RWPE1 (cell line): ENCODE data around the gene CXCL13.

ENCODE experiments used
- CTCF ChIA-PET: fragments of 350-600 bp; sonication (Branson Sonifier 250); formaldehyde crosslinking; extraction: SDS; loops from one replicate; lab custom pipeline; 2021; lab: Yijun Ruan, JAX
- POLR2A ChIA-PET: fragments of 400-600 bp; formaldehyde crosslinking; extraction: SDS; loops from one replicate; lab custom pipeline; 2020; ENCODE audit warnings: antibody characterized with exemption; ENCODE audit not compliant: low non-redundant PET; lab: Yijun Ruan, JAX
- DNase-seq: peaks from one replicate; pipeline ENCODE4 v3.0.0; 2012; ENCODE audit warnings: low spot score
- H3K27ac ChIP-seq: fragments of 450-650 bp; 2 replicates; pipeline ENCODE4 v1.5.1; 2017
- CTCF ChIP-seq: fragments of 450-650 bp; conservative IDR thresholded peaks from 2 replicates; pipeline ENCODE4 v1.5.1; 2017; ENCODE audit warnings: low read depth, mild to moderate bottlenecking

Gene CXCL13

GRCh38 chr4:77599378-77599777 lies 6.2 kb upstream of the CXCL13 start:
- ChIA-PET POLR2A (interaction anchor here (0.5 kb wide), 1 partner anchor 209 kb away, joined by 3 read pairs; no protein-coding TSS in a partner anchor), CTCF (interaction anchor here (0.6 to 1.4 kb wide), 9 partner anchors 20 to 1426 kb away, joined by 3 to 5 read pairs (median 4); no protein-coding TSS in a partner anchor)
- TF ChIP-seq CTCF: peak; percentile 54; the same call in 1 of the 2 replicates
- peak; percentile 63 for DNase-seq
- H3K27ac ChIP-seq: no peak overlapping the region

- peak; percentile 61 for DNase-seq
- POLR2A ChIA-PET: no interaction called here
- peak; percentile 88 for TF ChIP-seq CTCF
- no peak overlapping the region for H3K27ac ChIP-seq
- CTCF ChIA-PET: interaction anchor here (0.6 to 2.7 kb wide), 26 partner anchors 8 to 1258 kb away, joined by 3 to 17 read pairs (median 3); no protein-coding TSS in a partner anchor
These were observed 4.8 kb upstream of the CXCL13 start for GRCh38 chr4:77600521-77601451.

GRCh38 chr4:77601614-77602187 lies 3.9 kb upstream of the CXCL13 start:
- CTCF ChIA-PET: interaction anchor here (0.7 to 2.7 kb wide), 12 partner anchors 17 to 361 kb away, joined by 3 to 17 read pairs (median 4); no protein-coding TSS in a partner anchor
- TF ChIP-seq CTCF: no peak
- DNase-seq: no peak
- H3K27ac ChIP-seq: no peak overlapping the region
- POLR2A ChIA-PET: no interaction called here

- POLR2A ChIA-PET: no interaction called here
- H3K27ac ChIP-seq: no peak overlapping the region
- CTCF ChIA-PET: interaction anchor here (1.1 kb wide), 1 partner anchor 76 kb away, joined by 4 read pairs; no protein-coding TSS in a partner anchor
- TF ChIP-seq CTCF: no peak
- no peak for DNase-seq
These were observed 7.6 kb downstream of the CXCL13 start for GRCh38 chr4:77613267-77613666.

GRCh38 chr4:77615153-77615552 lies 9.5 kb downstream of the CXCL13 start:
- POLR2A ChIA-PET: no interaction called here
- CTCF ChIA-PET: interaction anchor here (0.7 kb wide), 1 partner anchor 196 kb away, joined by 3 read pairs; no protein-coding TSS in a partner anchor
- no peak for DNase-seq
- no peak for TF ChIP-seq CTCF
- H3K27ac ChIP-seq: no peak overlapping the region

- ChIA-PET CTCF (interaction anchor here (0.7 to 0.8 kb wide), 2 partner anchors 16 to 965 kb away, joined by 3 read pairs; no protein-coding TSS in a partner anchor), POLR2A (no interaction called here)
- peak; percentile 77 for DNase-seq
- H3K27ac ChIP-seq: peak overlapping the region; percentile 44; the same call in 1 of the 2 replicates
- TF ChIP-seq CTCF: no peak
These were observed 11.6 kb downstream of the CXCL13 start for GRCh38 chr4:77617203-77617602.
